ENCODE data around the gene CDHR1. TPM values are rescaled to one million over a fixed set of nuclear protein-coding genes. Genes with fewer than 3 reads are reported as not detected.

CDHR1 gene
- total RNA-seq, 1 experiment from 2014 or later = not detected

DNA sequence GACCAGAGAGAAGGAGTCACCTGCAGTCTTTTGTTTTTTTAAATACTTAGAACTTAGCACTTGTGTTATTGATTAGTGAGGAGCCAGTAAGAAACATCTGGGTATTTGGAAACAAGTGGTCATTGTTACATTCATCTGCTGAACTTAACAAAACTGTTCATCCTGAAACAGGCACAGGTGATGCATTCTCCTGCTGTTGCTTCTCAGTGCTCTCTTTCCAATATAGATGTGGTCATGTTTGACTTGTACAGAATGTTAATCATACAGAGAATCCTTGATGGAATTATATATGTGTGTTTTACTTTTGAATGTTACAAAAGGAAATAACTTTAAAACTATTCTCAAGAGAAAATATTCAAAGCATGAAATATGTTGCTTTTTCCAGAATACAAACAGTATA is 41.6 kb upstream of the CDHR1 start:
- DNase-seq (ENCODE audit: unreplicated experiment) = no peak
- peaks cover 79% of the 10 kb centered on the region for H3K36me3 Mint-ChIP-seq (ENCODE audit: insufficient read depth, unreplicated experiment)
- H3K4me3 Mint-ChIP-seq (ENCODE audit: unreplicated experiment) = no peak overlapping the region
- no peaks in the 10 kb centered on the region for H3K4me1 Mint-ChIP-seq (ENCODE audit: insufficient read depth, unreplicated experiment)
- intact Hi-C loops (cut with micrococcal nuclease) = no loop called here
- no peak overlapping the region for H3K27ac Mint-ChIP-seq (ENCODE audit: low read depth, unreplicated experiment)
- BruUV-seq (replicated peaks) = no TSS peak
- TF ChIP-seq, protein P1, sequence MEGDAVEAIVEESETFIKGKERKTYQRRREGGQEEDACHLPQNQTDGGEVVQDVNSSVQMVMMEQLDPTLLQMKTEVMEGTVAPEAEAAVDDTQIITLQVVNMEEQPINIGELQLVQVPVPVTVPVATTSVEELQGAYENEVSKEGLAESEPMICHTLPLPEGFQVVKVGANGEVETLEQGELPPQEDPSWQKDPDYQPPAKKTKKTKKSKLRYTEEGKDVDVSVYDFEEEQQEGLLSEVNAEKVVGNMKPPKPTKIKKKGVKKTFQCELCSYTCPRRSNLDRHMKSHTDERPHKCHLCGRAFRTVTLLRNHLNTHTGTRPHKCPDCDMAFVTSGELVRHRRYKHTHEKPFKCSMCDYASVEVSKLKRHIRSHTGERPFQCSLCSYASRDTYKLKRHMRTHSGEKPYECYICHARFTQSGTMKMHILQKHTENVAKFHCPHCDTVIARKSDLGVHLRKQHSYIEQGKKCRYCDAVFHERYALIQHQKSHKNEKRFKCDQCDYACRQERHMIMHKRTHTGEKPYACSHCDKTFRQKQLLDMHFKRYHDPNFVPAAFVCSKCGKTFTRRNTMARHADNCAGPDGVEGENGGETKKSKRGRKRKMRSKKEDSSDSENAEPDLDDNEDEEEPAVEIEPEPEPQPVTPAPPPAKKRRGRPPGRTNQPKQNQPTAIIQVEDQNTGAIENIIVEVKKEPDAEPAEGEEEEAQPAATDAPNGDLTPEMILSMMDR (IDR thresholded peaks at IDR 0.05; ENCODE audit: unreplicated experiment) = no peak
- H3K27me3 Mint-ChIP-seq (ENCODE audit: insufficient read depth, unreplicated experiment) = no peaks in the 10 kb centered on the region
- POLR2A ChIA-PET = interaction anchor here (0.6 kb wide), 1 partner anchor 101 kb away, joined by 3 read pairs; no protein-coding TSS in a partner anchor
- CTCF ChIA-PET = interaction anchor here (1.1 to 10.9 kb wide), 2 partner anchors 13 to 52 kb away, joined by 3 to 210 read pairs; partner anchors contain the start of gene GHITM
- no peaks in the 10 kb centered on the region for H3K9me3 Mint-ChIP-seq (ENCODE audit: unreplicated experiment)

DNA sequence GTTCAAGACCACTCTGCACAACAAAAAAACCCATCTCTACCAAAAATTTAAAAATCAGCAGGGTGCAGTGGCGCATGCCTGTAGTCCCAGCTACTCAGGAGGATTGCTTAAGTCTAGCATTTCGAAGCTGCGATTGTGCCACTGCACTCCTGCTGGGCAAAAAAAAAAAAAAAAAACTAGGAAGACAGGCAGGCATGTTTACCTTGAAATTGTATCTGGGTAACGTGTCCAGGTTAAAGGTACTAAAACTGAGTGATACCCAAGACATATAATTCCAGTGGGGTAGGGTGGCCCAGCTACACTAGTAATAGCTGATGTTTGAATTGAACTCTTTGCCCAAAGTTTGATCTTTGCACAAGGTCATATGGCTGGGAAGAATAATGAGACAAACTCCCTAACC is 38.8 kb upstream of the CDHR1 start:
- Mint-ChIP-seq H3K4me3 (ENCODE audit: unreplicated experiment) (no peak overlapping the region), H3K4me1 (ENCODE audit: insufficient read depth, unreplicated experiment) (peaks cover 6% of the 10 kb centered on the region), H3K36me3 (ENCODE audit: insufficient read depth, unreplicated experiment) (peaks cover 52% of the 10 kb centered on the region), H3K27me3 (ENCODE audit: insufficient read depth, unreplicated experiment) (no peaks in the 10 kb centered on the region), H3K9me3 (ENCODE audit: unreplicated experiment) (no peaks in the 10 kb centered on the region), H3K27ac (ENCODE audit: low read depth, unreplicated experiment) (no peak overlapping the region)
- ChIA-PET POLR2A (interaction anchor here (0.7 to 1.2 kb wide), 3 partner anchors 8 to 43 kb away, joined by 3 to 4 read pairs (median 3); no protein-coding TSS in a partner anchor), CTCF (interaction anchor here (0.8 to 2.3 kb wide), 4 partner anchors 8 to 50 kb away, joined by 3 to 9 read pairs (median 5); no protein-coding TSS in a partner anchor)
- TF ChIP-seq, protein P1 (IDR thresholded peaks at IDR 0.05; ENCODE audit: unreplicated experiment) = no peak
- intact Hi-C loops (cut with micrococcal nuclease) = no loop called here
- DNase-seq (ENCODE audit: unreplicated experiment) = no peak
- BruUV-seq (replicated peaks) = no TSS peak

DNA sequence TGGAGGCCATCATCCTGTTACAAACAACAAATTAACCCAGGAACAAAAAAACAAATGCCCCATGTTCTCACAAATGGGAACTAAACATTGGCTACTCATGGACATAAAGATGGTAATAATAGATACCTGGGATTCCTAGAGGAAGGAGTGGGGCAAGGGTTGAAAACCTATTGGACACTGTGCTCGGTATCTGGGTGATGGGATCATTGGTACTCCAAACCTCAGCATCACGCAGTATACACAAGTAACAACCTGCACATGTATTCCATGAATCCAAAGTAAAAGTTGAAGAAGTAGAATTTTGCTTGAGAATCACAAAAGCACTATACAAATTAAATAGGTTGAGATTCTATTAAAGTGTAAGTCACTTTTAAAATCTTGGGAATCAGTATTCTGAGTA is 38.3 kb upstream of the CDHR1 start:
- CTCF ChIA-PET = interaction anchor here (0.8 to 2.3 kb wide), 3 partner anchors 8 to 49 kb away, joined by 3 to 9 read pairs (median 7); no protein-coding TSS in a partner anchor
- POLR2A ChIA-PET = interaction anchor here (0.7 to 1.3 kb wide), 4 partner anchors 14 to 345 kb away, joined by 3 to 7 read pairs (median 4); partner anchors contain the start of gene GHITM

DNA sequence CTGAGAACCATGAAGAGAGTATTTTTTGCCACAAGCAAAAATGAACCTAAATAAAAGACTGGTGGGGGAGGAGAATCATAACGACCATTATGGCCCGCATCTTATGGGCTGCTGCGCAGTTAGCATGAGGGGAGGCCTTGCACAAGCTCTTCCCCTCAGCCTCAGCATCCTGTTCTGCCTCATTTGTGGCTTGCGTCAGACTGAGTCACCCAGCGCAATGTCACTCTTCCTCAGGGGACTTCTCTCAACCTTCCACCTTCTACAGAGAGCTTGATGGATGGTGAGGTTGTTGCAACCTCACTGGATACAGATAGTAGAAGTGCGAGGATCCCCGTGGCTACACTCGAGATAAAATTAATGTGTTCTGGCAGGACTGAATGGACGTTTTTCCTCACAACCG is 37.6 kb upstream of the CDHR1 start:
- BruUV-seq (replicated peaks) = no TSS peak
- POLR2A ChIA-PET = interaction anchor here (0.7 to 1.3 kb wide), 4 partner anchors 15 to 344 kb away, joined by 3 to 7 read pairs (median 4); partner anchors contain the start of gene GHITM
- peaks cover 6% of the 10 kb centered on the region for H3K4me1 Mint-ChIP-seq (ENCODE audit: insufficient read depth, unreplicated experiment)
- intact Hi-C loops (cut with micrococcal nuclease) = no loop called here
- H3K27me3 Mint-ChIP-seq (ENCODE audit: insufficient read depth, unreplicated experiment) = no peaks in the 10 kb centered on the region
- no peaks in the 10 kb centered on the region for H3K9me3 Mint-ChIP-seq (ENCODE audit: unreplicated experiment)
- TF ChIP-seq, protein P1 (IDR thresholded peaks at IDR 0.05; ENCODE audit: unreplicated experiment) = no peak
- H3K36me3 Mint-ChIP-seq (ENCODE audit: insufficient read depth, unreplicated experiment) = peaks cover 41% of the 10 kb centered on the region
- CTCF ChIA-PET = interaction anchor here (2.1 to 2.3 kb wide), 2 partner anchors 9 to 49 kb away, joined by 7 to 9 read pairs; no protein-coding TSS in a partner anchor
- H3K4me3 Mint-ChIP-seq (ENCODE audit: unreplicated experiment) = no peak overlapping the region
- H3K27ac Mint-ChIP-seq (ENCODE audit: low read depth, unreplicated experiment) = peak overlapping the region; percentile 10
- DNase-seq (ENCODE audit: unreplicated experiment) = peak; percentile 29

More for the DNA sequence above, 38.3 kb upstream of the CDHR1 start:
- BruUV-seq (replicated peaks) = no TSS peak
- Mint-ChIP-seq H3K4me3 (ENCODE audit: unreplicated experiment) (no peak overlapping the region), H3K9me3 (ENCODE audit: unreplicated experiment) (no peaks in the 10 kb centered on the region), H3K27me3 (ENCODE audit: insufficient read depth, unreplicated experiment) (no peaks in the 10 kb centered on the region), H3K36me3 (ENCODE audit: insufficient read depth, unreplicated experiment) (peaks cover 47% of the 10 kb centered on the region), H3K27ac (ENCODE audit: low read depth, unreplicated experiment) (no peak overlapping the region), H3K4me1 (ENCODE audit: insufficient read depth, unreplicated experiment) (peaks cover 6% of the 10 kb centered on the region)
- TF ChIP-seq, protein P1 (IDR thresholded peaks at IDR 0.05; ENCODE audit: unreplicated experiment) = no peak
- intact Hi-C loops (cut with micrococcal nuclease) = no loop called here
- DNase-seq (ENCODE audit: unreplicated experiment) = no peak

Measured in MCF 10A (cell line).